Upper lobe of left lung (tissue), 6 donors: ENCODE data around the gene SH2D3A. TPM values are rescaled to one million over a fixed set of nuclear protein-coding genes. Genes with fewer than 3 reads are reported as not detected.

Experiments
- ATAC-seq, 2 donors: fragments of 200-7000 bp; cut with Tn5 transposase; one replicate each; pipeline ENCODE4 v1.9.1; 2022; ENCODE audit warnings: mild to moderate bottlenecking in 2 of 2, moderate library complexity in 2 of 2; ENCODE audit not compliant: low FRiP score in 2 of 2
- DNase-seq, 2 donors: peaks; one replicate each; pipeline ENCODE4 v3.0.0-alpha.2; 2019 to 2020
- H3K27ac ChIP-seq, 4 donors: fragments of 200-600 bp; sonication (generic); one replicate each; pipeline ENCODE4 v1.5.1; 2016 to 2019
- H3K27me3 ChIP-seq, 4 donors: fragments of 200-600 bp; sonication (generic); one replicate each; pipeline ENCODE4 v1.5.1; 2017 to 2019
- H3K36me3 ChIP-seq, 4 donors: fragments of 200-600 bp; sonication (generic); one replicate each; pipeline ENCODE4 v1.5.1; 2016 to 2019
- H3K4me1 ChIP-seq, 4 donors: fragments of 200-600 bp; sonication (generic); one replicate each; pipeline ENCODE4 v1.5.1; 2018 to 2019
- H3K4me3 ChIP-seq, 4 donors: fragments of 200-600 bp; sonication (generic); one replicate each; pipeline ENCODE4 v1.5.1; 2017 to 2019; ENCODE audit warnings: mild to moderate bottlenecking in 2 of 4, moderate library complexity in 1 of 4
- H3K9me3 ChIP-seq, 4 donors: fragments of 200-600 bp; sonication (generic); one replicate each; pipeline ENCODE4 v1.5.1; 2018 to 2019
- CTCF ChIP-seq, 6 experiments: fragments of 450-650 bp in 4 of 6; fragments of 200-600 bp in 2 of 6; sonication (generic) in 2 of 6; IDR thresholded peaks; one replicate each; pipeline ENCODE4 v1.5.1; 2016 to 2019; ENCODE audit warnings: antibody characterized with exemption in 6 of 6
- EP300 ChIP-seq, 4 donors: sonication (generic); formaldehyde crosslinking; IDR thresholded peaks; one replicate each; pipeline ENCODE4 v1.5.1; 2017; ENCODE audit warnings: antibody characterized with exemption in 4 of 4, control low read depth in 2 of 4
- POLR2A ChIP-seq, 4 donors: fragments of 450-650 bp; IDR thresholded peaks; one replicate each; pipeline ENCODE4 v1.5.1; 2016 to 2017; ENCODE audit warnings: antibody characterized with exemption in 4 of 4, mild to moderate bottlenecking in 2 of 4
- POLR2AphosphoS5 ChIP-seq, 2 donors: sonication (generic); formaldehyde crosslinking; IDR thresholded peaks; one replicate each; pipeline ENCODE4 v1.5.1; 2017; ENCODE audit warnings: antibody characterized with exemption in 2 of 2
- WGBS, 2 donors: methylation state at CpG; one replicate each; pipeline ENCODE4 v1.1.5; 2017 to 2018; 5-methylcytosine and 5-hydroxymethylcytosine counted together
- total RNA-seq, 6 donors: library from RNA; depleted of rRNA in 4 of 6; stranded (reverse); fragments of >200 nt in 4 of 6; gene quantifications; one replicate each; pipeline versions ENCODE4 v1.1.0 to v1.2.1, GENCODE V29; 2016 to 2021
- donor health status: DM: no; HTN: no; CAD: no; lungs with moderate emphysema.
- donor health status: DM: no; HTN: yes; CAD: no; lungs with severe emphysema.

The SH2D3A gene
- total RNA-seq, 6 donors from 2014 or later, result 24.9 to 109 (median 35.8) TPM

- peak in 2 of 4 donors; percentile 56 to 58 for TF ChIP-seq EP300 (IDR thresholded peaks at IDR 0.05)
- no peak for TF ChIP-seq POLR2A (IDR thresholded peaks at IDR 0.05)
- TF ChIP-seq CTCF (IDR thresholded peaks at IDR 0.05), result no peak
- TF ChIP-seq POLR2AphosphoS5 (IDR thresholded peaks at IDR 0.05), result peak in 1 of 2 donors; percentile 42
- H3K27ac ChIP-seq, result peak overlapping the region; percentile 17 to 81 (median 66)
- H3K36me3 ChIP-seq, result peaks cover 0 to 3% (median 0%) of the 10 kb centered on the region in 4 donors
- H3K4me3 ChIP-seq, result peak overlapping the region in 1 of 4 donors; percentile 15
- no peaks in the 10 kb centered on the region for H3K27me3 ChIP-seq
- DNase-seq (peak in 1 of 2 donors; percentile 71), ATAC-seq (peak in 1 of 2 donors; percentile 36)
- H3K4me1 ChIP-seq, result peaks cover 22 to 43% (median 36%) of the 10 kb centered on the region in 4 donors
- 13 to 26% methylated on average over 9 to 13 of the region's 13 CpGs for WGBS, 2 donors
- H3K9me3 ChIP-seq, result no peaks in the 10 kb centered on the region
These were observed 44.1 kb downstream of the SH2D3A start for GRCh38 chr19:6723108-6723618.

DNA sequence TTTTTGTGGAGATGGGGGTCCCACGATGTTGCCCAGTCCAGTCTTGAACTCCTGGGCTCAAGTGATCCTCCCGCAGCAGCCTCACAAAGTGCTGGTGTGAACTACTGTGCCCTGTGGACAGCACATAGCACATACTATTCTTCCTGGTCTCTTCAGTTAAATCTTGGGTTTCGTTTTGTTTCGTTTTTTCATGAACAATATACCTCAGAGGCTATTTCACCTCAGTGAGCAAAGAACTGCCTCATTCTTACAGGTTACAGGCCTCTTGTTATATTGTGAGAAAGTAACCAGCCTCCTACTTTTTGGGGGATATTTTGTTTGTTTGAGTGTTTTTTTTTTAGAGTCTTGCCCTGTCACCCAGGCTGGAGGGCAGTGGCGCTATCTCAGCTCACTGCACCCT lies 45.5 kb downstream of the SH2D3A start:
- no peak for DNase-seq
- no peak overlapping the region for H3K4me3 ChIP-seq
- peaks cover 0 to 16% (median 0%) of the 10 kb centered on the region in 4 donors for H3K36me3 ChIP-seq
- H3K27me3 ChIP-seq, result no peaks in the 10 kb centered on the region
- H3K4me1 ChIP-seq, result peaks cover 22 to 40% (median 34%) of the 10 kb centered on the region in 4 donors
- ATAC-seq, result no peak
- H3K27ac ChIP-seq, result peak overlapping the region; percentile 63 to 81 (median 74)
- 53 to 61% methylated on average over 5 of the region's 5 CpGs for WGBS, 2 donors
- TF ChIP-seq CTCF (IDR thresholded peaks at IDR 0.05), result no peak
- no peak for TF ChIP-seq POLR2AphosphoS5 (IDR thresholded peaks at IDR 0.05)
- TF ChIP-seq EP300 (IDR thresholded peaks at IDR 0.05), result no peak
- no peak for TF ChIP-seq POLR2A (IDR thresholded peaks at IDR 0.05)
- H3K9me3 ChIP-seq, result no peaks in the 10 kb centered on the region

- Histone ChIP-seq H3K36me3 (peaks cover 0 to 16% (median 0%) of the 10 kb centered on the region in 4 donors), H3K4me3 (no peak overlapping the region), H3K4me1 (peaks cover 22 to 40% (median 34%) of the 10 kb centered on the region in 4 donors), H3K9me3 (no peaks in the 10 kb centered on the region), H3K27ac (peak overlapping the region; percentile 63 to 81 (median 74)), H3K27me3 (no peaks in the 10 kb centered on the region)
- DNase-seq (no peak), ATAC-seq (no peak)
- TF ChIP-seq POLR2AphosphoS5 (IDR thresholded peaks at IDR 0.05) (no peak), CTCF (IDR thresholded peaks at IDR 0.05) (no peak), POLR2A (IDR thresholded peaks at IDR 0.05) (no peak), EP300 (IDR thresholded peaks at IDR 0.05) (no peak)
These were observed 46.1 kb downstream of the SH2D3A start for GRCh38 chr19:6721138-6721474.

- ATAC-seq, result peak; percentile 82 to 84
These were observed 46.7 kb downstream of the SH2D3A start, which contains the start of gene C3 for GRCh38 chr19:6720369-6721137. Gene C3 (minus strand): TSS chr19:6720650. CDS start chr19:6720589, 61 bp downstream.

More at GRCh38 chr19:6720369-6721137, 46.7 kb downstream of the SH2D3A start, which contains the start of gene C3:
- DNase-seq, result peak in 1 of 2 donors; percentile 86
- peak in 3 of 4 donors; percentile 36 to 71 (median 65) for TF ChIP-seq POLR2A (IDR thresholded peaks at IDR 0.05)
- TF ChIP-seq EP300 (IDR thresholded peaks at IDR 0.05), result peak in 2 of 4 donors; percentile 62 to 64
- TF ChIP-seq CTCF (IDR thresholded peaks at IDR 0.05), result no peak
- TF ChIP-seq POLR2AphosphoS5 (IDR thresholded peaks at IDR 0.05), result peak; percentile 76 to 77
- WGBS, 2 donors, result 60 to 64% methylated on average over 3 to 4 of the region's 4 CpGs
- Histone ChIP-seq H3K27ac (peak within 1 kb of the TSS; percentile 63 to 81 (median 74)), H3K4me3 (peak within 1 kb of the TSS in 3 of 4 donors; percentile 32 to 48 (median 45)), H3K9me3 (no peaks in the 10 kb centered on the region), H3K36me3 (peaks cover 0 to 16% (median 0%) of the 10 kb centered on the region in 4 donors), H3K27me3 (no peaks in the 10 kb centered on the region), H3K4me1 (peaks cover 22 to 40% (median 34%) of the 10 kb centered on the region in 4 donors)
